OCI-LY7 (cell line): ENCODE results near the gene LZTS2. TPM values are rescaled to one million over a fixed set of nuclear protein-coding genes. Genes with fewer than 3 reads are reported as not detected.
"Not testable (repeated sequence)": the region's sequence is repeated elsewhere in the genome, so short reads cannot be mapped to it uniquely, and the experiment has no call there.

Experiments used
- BruUV-seq: library from RNA; stranded (reverse); fragments of 400-500 nt; replicated peaks from 2 replicates; lab custom pipeline; 2021; lab: Mats Ljungman, UMichigan
- CTCF ChIA-PET: fragments of 300-600 bp; sonication (Branson Sonifier 250); formaldehyde crosslinking; loops from one replicate; lab custom pipeline; 2022; ENCODE audit warnings: antibody characterized with exemption; ENCODE audit not compliant: unreplicated experiment; lab: Charles Lee
- POLR2A ChIA-PET: fragments of 300-600 bp; sonication (Branson Sonifier 250); formaldehyde crosslinking; loops from one replicate; lab custom pipeline; 2022; ENCODE audit warnings: antibody characterized with exemption; lab: Charles Lee
- DNase-seq: peaks from one replicate; pipeline ENCODE4 v3.0.0-alpha.2; 2015; ENCODE audit warnings: low spot score
- H2AFZ ChIP-seq: fragments of 200-600 bp; sonication (generic), shearing (Covaris generic); 2 replicates; pipeline ENCODE4 v1.6.1; 2014; ENCODE audit warnings: mild to moderate bottlenecking, antibody characterized with exemption, low read length, moderate library complexity
- H3K27ac ChIP-seq: fragments of 200-600 bp; sonication (generic); 2 replicates; pipeline ENCODE4 v1.5.1; 2014; ENCODE audit warnings: mixed run types, low read depth, mild to moderate bottlenecking, moderate library complexity, low read length, inconsistent platforms; ENCODE audit not compliant: poor library complexity, severe bottlenecking
- H3K36me3 ChIP-seq: fragments of 200-600 bp; sonication (generic); 2 replicates; pipeline ENCODE4 v1.6.1; 2014; ENCODE audit warnings: mild to moderate bottlenecking, antibody characterized with exemption, low read length, moderate library complexity, mixed read lengths; ENCODE audit not compliant: insufficient read depth
- H3K4me1 ChIP-seq: fragments of 200-600 bp; sonication (generic); 2 replicates; pipeline ENCODE4 v1.5.1; 2014; ENCODE audit warnings: mild to moderate bottlenecking, low read length; ENCODE audit not compliant: insufficient read depth, poor library complexity, severe bottlenecking
- H3K4me2 ChIP-seq: fragments of 200-600 bp; sonication (generic); 2 replicates; pipeline ENCODE4 v1.6.1; 2014; ENCODE audit warnings: mild to moderate bottlenecking, low read length
- H3K4me3 ChIP-seq: fragments of 200-600 bp; sonication (generic); 2 replicates; pipeline ENCODE4 v1.5.1; 2014; ENCODE audit warnings: mild to moderate bottlenecking, low read depth, low read length; ENCODE audit not compliant: poor library complexity, severe bottlenecking
- H3K79me2 ChIP-seq: fragments of 200-600 bp; sonication (generic); 2 replicates; pipeline ENCODE4 v1.6.1; 2016; ENCODE audit warnings: low read depth, mild to moderate bottlenecking, low read length, moderate library complexity, mixed read lengths; ENCODE audit not compliant: insufficient read depth
- H3K9me2 ChIP-seq: fragments of 200-600 bp; sonication (generic); 2 replicates; pipeline ENCODE4 v1.6.1; 2016; ENCODE audit warnings: mild to moderate bottlenecking, low read length, mixed read lengths; ENCODE audit not compliant: insufficient read depth
- H3K9me3 ChIP-seq: fragments of 200-600 bp; sonication (generic); 2 replicates; pipeline ENCODE4 v1.6.1; 2014; ENCODE audit warnings: mild to moderate bottlenecking, mixed run types, low read length, mixed read lengths
- H4K20me1 ChIP-seq: fragments of 200-600 bp; sonication (generic); 2 replicates; pipeline ENCODE4 v1.6.1; 2014; ENCODE audit warnings: mild to moderate bottlenecking, antibody characterized with exemption, low read length, moderate library complexity, mixed read lengths; ENCODE audit not compliant: insufficient read depth
- EZH2phosphoT487 ChIP-seq: fragments of 200-600 bp; sonication (generic); IDR thresholded peaks from 2 replicates; pipeline ENCODE4 v1.6.1; 2018; ENCODE audit warnings: low read depth, borderline replicate concordance, mild to moderate bottlenecking, mixed run types, antibody characterized with exemption, low read length, moderate library complexity, mixed read lengths
- intact Hi-C: fragments of 100-400 bp; cut with micrococcal nuclease; formaldehyde crosslinking; loops from one replicate; pipeline ENCODE4 v1.10.0; 2022; ENCODE audit not compliant: unreplicated experiment
- total RNA-seq, 2 experiments: library from RNA; depleted of rRNA in 1 of 2; stranded (reverse); fragments of >200 nt in 1 of 2; shearing (Covaris generic) in 1 of 2; gene quantifications; 2 replicates each; pipeline ENCODE4 v1.2.3, GENCODE V29; 2014 to 2022
- TF ChIP-seq, protein P1 (sequence below): fragments of 200-600 bp; sonication (generic); conservative IDR thresholded peaks from 2 replicates; pipeline ENCODE4 v1.5.1; 2014; ENCODE audit warnings: mild to moderate bottlenecking, antibody characterized with exemption, low read length, moderate library complexity, mixed read lengths

The LZTS2 gene
- total RNA-seq, 2 experiments from 2014 or later = 13.6 to 20.3 TPM

DNA sequence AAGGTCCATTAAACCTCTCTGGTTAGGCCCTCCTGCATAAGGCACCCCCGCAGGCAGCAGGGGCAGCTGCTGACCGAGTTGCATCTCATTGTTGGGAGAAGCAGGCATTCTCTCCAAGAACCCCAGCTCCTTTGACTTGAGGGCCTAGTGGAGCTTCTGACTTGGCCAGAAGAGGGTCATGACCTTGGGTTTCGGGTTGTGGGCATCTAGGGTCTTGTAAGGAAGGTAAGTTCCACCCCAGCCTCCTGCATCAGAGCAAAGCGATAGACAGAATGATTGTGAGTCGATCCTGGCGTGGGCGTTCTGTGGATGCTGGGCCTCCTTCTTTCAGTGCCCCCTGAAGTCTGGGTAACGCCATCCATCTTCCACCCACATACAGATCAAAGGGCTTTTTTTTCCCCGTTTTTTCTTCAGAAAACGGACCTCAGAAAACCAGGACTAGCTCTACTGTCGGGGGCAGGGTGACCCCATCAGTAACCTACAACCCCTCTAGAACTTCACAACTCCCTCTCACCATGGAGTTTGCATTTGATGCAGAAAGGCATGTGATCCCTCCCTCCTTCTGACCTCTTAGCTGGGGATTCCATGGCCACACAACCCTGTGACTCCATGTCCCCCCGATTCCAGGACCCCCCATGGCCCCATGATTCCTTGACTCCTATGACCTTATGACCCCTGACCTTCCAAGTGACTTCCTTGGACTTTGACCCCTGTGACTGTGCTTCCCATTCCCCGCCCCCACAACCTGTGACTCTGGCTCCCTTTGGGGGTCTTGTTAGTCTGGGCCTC is 27.3 kb upstream of the LZTS2 start:
- H3K9me2 ChIP-seq = no peaks in the 10 kb centered on the region
- TF ChIP-seq EZH2phosphoT487 = no peak
- TF ChIP-seq, protein P1, sequence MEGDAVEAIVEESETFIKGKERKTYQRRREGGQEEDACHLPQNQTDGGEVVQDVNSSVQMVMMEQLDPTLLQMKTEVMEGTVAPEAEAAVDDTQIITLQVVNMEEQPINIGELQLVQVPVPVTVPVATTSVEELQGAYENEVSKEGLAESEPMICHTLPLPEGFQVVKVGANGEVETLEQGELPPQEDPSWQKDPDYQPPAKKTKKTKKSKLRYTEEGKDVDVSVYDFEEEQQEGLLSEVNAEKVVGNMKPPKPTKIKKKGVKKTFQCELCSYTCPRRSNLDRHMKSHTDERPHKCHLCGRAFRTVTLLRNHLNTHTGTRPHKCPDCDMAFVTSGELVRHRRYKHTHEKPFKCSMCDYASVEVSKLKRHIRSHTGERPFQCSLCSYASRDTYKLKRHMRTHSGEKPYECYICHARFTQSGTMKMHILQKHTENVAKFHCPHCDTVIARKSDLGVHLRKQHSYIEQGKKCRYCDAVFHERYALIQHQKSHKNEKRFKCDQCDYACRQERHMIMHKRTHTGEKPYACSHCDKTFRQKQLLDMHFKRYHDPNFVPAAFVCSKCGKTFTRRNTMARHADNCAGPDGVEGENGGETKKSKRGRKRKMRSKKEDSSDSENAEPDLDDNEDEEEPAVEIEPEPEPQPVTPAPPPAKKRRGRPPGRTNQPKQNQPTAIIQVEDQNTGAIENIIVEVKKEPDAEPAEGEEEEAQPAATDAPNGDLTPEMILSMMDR = no peak
- no TSS peak for BruUV-seq
- ChIA-PET POLR2A (no interaction called here), CTCF (no interaction called here)
- peaks cover 14% of the 10 kb centered on the region for H3K4me1 ChIP-seq
- H3K9me3 ChIP-seq = no peaks in the 10 kb centered on the region
- no peaks in the 10 kb centered on the region for H3K79me2 ChIP-seq
- intact Hi-C loops = no loop called here
- no peak overlapping the region for H3K27ac ChIP-seq
- no peak overlapping the region for H3K4me3 ChIP-seq
- no peaks in the 10 kb centered on the region for H4K20me1 ChIP-seq
- no peak overlapping the region for H2AFZ ChIP-seq
- H3K36me3 ChIP-seq = no peaks in the 10 kb centered on the region
- H3K4me2 ChIP-seq = no peak overlapping the region
- no peak for DNase-seq

DNA sequence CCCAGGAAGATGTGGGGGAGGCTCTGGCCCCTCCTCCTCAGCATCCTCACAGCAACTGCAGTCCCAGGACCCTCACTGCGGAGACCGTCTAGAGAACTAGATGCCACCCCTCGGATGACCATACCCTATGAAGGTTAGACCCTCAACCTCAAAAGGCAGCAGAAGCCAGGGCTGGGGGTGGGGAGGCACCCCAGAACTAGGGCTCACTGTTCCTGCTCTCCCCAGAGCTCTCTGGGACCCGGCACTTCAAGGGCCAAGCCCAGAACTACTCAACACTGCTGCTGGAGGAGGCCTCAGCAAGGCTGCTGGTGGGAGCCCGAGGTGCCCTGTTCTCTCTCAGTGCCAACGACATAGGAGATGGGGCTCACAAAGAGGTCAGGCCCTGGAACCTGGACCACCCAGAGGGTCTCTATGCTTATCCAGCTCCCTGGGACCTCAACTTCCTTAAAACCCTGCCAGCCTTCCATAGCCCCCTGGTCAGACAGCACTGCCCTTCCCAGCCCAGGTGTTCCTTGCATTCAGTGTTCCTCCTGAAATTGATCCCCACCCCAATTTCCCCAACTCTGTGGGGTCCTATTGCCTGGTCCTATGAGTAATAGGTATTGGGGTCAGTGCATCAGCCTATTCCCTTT is 26.6 kb upstream of the LZTS2 start:
- POLR2A ChIA-PET = no interaction called here
- H3K27ac ChIP-seq = no peak overlapping the region
- H3K4me1 ChIP-seq = peaks cover 14% of the 10 kb centered on the region
- no peak overlapping the region for H2AFZ ChIP-seq
- CTCF ChIA-PET = no interaction called here
- no TSS peak for BruUV-seq
- no peaks in the 10 kb centered on the region for H3K9me3 ChIP-seq
- no peaks in the 10 kb centered on the region for H4K20me1 ChIP-seq
- TF ChIP-seq, protein P1 = no peak
- no peak for TF ChIP-seq EZH2phosphoT487
- H3K4me2 ChIP-seq = no peak overlapping the region
- DNase-seq = no peak
- H3K36me3 ChIP-seq = no peaks in the 10 kb centered on the region
- no peak overlapping the region for H3K4me3 ChIP-seq
- intact Hi-C loops = no loop called here
- no peaks in the 10 kb centered on the region for H3K9me2 ChIP-seq
- H3K79me2 ChIP-seq = no peaks in the 10 kb centered on the region

DNA sequence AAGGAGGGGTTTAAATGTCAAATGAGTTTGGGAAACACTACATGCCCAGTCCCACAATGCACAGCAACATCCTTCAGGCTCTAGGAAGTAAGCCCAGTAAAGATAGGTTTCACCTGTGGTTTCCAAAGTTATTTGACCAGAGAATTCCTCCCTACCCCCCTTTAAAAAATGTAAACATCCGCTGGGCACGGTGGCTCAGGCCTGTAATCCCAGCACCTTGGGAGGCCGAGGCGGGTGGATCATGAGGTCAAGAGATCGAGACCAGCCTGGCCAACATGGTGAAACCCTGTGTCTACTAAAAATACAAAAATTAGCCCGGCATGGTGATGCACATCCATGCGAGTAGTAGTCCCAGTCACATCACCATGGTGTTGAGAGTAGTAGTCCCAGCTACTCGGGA is 24.2 kb upstream of the LZTS2 start:
- intact Hi-C loops, H3K4me3 ChIP-seq, H3K9me3 ChIP-seq, H3K79me2 ChIP-seq, H4K20me1 ChIP-seq, H2AFZ ChIP-seq, H3K4me1 ChIP-seq, CTCF ChIA-PET, BruUV-seq, DNase-seq, H3K27ac ChIP-seq, H3K4me2 ChIP-seq, H3K9me2 ChIP-seq, H3K36me3 ChIP-seq: not testable (repeated sequence)
- POLR2A ChIA-PET = interaction anchor here (1.6 kb wide), 1 partner anchor 10 kb away, joined by 5 read pairs; no protein-coding TSS in a partner anchor
